ENCODE results near the gene LBHD2. TPM values are rescaled to one million over a fixed set of nuclear protein-coding genes. Genes with fewer than 3 reads are reported as not detected.

Gene LBHD2
- total and polyA plus RNA-seq, 2 of the 13 experiments (the other 11 are each of a cell fraction or from before 2014, with no cell fraction given), result 0.67 to 1.00 TPM

DNA sequence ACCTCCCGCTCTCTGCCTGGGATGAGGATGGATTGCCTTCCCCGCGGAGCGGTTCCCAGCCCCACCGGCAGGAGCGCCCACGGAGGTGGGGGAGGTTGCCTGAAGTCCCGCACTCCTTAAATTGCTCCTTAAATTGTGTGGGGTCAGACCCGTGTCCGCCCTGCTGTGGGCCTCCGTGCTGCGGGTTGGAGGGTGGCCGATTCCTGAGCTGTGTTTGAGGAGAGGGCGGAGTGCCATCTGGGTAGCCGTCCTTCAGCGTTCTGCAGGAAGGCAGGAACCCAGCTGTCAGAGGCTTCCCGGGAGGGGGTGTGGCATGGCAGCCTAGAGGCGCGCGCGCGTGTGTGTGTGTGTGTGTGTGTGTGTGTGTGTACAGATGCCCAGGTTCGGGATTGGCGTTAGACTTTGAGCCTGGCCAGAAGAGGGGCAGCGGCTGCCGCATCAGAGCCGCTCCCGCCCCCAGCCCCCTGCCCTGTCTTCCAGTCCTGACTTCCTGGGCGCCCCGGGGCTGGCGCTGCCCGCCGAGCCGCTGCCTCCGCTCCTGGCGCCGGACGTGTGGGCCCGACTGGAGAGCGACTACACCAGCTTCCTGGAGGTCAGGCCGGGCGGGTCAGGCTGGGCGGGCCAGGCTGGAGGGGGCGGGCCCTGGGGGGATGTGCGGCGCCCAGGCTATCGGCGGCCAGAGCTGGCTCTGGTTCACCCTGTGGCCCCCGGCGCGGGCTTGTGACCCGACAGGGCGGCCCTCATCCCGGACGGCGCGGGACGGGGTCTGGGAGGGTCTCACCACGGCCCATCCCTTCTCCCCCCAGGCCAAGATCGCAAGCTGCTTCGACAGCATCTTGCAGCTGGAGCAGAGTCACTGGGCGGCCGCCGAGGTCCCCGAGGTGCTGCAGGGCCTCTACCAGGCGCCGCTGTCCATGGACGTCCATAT, 19.7 kb downstream of the LBHD2 start (continued):
- TF ChIP-seq ZFP62 (CRISPR knock-in tag; IDR thresholded peaks at IDR 0.05), result no peak
- peak; percentile 62; the same call in 1 of the 2 replicates for TF ChIP-seq HNF4G (IDR thresholded peaks at IDR 0.05; ENCODE audit: borderline replicate concordance, low read depth, low read length)
- no peak; the same call in none of the 2 replicates for TF ChIP-seq HNF4G (CRISPR knock-in tag; IDR thresholded peaks at IDR 0.05; ENCODE audit: borderline replicate concordance, low read depth)
- TF ChIP-seq ZNF607 (CRISPR knock-in tag; IDR thresholded peaks at IDR 0.05; ENCODE audit: borderline replicate concordance), result peak; percentile 24; the same call in 1 of the 2 replicates
- no peak; the same call in 1 of the 2 replicates for TF ChIP-seq ZNF101 (CRISPR knock-in tag; IDR thresholded peaks at IDR 0.05; ENCODE audit: borderline replicate concordance, low read depth)
- TF ChIP-seq, protein P1, sequence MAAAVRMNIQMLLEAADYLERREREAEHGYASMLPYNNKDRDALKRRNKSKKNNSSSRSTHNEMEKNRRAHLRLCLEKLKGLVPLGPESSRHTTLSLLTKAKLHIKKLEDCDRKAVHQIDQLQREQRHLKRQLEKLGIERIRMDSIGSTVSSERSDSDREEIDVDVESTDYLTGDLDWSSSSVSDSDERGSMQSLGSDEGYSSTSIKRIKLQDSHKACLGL (CRISPR knock-in tag; IDR thresholded peaks at IDR 0.05), result no peak
- TF ChIP-seq ZKSCAN8 (CRISPR knock-in tag; IDR thresholded peaks at IDR 0.05; ENCODE audit: borderline replicate concordance), result peak; percentile 43; the same call in 1 of the 2 replicates
- TF ChIP-seq SNAPC4 (CRISPR knock-in tag; IDR thresholded peaks at IDR 0.05), result 0 out of 2 replicates have a peak, but pooled peaks have one; percentile 52
- peak; percentile 47; the same call in 1 of the 2 replicates for TF ChIP-seq MEIS1 (CRISPR knock-in tag; IDR thresholded peaks at IDR 0.05; ENCODE audit: borderline replicate concordance)
- TF ChIP-seq ZNF282 (IDR thresholded peaks at IDR 0.05; ENCODE audit: partially characterized antibody), result no peak
- 0 out of 2 replicates have a peak, but pooled peaks have one; percentile 28 for TF ChIP-seq ZNF576 (CRISPR knock-in tag; IDR thresholded peaks at IDR 0.05)
- TF ChIP-seq, protein P2, sequence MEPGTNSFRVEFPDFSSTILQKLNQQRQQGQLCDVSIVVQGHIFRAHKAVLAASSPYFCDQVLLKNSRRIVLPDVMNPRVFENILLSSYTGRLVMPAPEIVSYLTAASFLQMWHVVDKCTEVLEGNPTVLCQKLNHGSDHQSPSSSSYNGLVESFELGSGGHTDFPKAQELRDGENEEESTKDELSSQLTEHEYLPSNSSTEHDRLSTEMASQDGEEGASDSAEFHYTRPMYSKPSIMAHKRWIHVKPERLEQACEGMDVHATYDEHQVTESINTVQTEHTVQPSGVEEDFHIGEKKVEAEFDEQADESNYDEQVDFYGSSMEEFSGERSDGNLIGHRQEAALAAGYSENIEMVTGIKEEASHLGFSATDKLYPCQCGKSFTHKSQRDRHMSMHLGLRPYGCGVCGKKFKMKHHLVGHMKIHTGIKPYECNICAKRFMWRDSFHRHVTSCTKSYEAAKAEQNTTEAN (CRISPR knock-in tag; conservative IDR thresholded peaks at IDR 0.05), result peak; percentile 69
- TF ChIP-seq FOXK1 (CRISPR knock-in tag; IDR thresholded peaks at IDR 0.05; ENCODE audit: borderline replicate concordance, low read depth), result peak; percentile 22; the same call in 1 of the 2 replicates
- TF ChIP-seq ARHGAP35 (CRISPR knock-in tag; IDR thresholded peaks at IDR 0.05; ENCODE audit: borderline replicate concordance), result no peak; the same call in 1 of the 2 replicates
- TF ChIP-seq, protein P3, sequence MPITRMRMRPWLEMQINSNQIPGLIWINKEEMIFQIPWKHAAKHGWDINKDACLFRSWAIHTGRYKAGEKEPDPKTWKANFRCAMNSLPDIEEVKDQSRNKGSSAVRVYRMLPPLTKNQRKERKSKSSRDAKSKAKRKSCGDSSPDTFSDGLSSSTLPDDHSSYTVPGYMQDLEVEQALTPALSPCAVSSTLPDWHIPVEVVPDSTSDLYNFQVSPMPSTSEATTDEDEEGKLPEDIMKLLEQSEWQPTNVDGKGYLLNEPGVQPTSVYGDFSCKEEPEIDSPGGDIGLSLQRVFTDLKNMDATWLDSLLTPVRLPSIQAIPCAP (CRISPR knock-in tag; IDR thresholded peaks at IDR 0.05; ENCODE audit: low read depth), result no peak
- TF ChIP-seq ZNF598 (CRISPR knock-in tag; IDR thresholded peaks at IDR 0.05; ENCODE audit: borderline replicate concordance), result 0 out of 2 replicates have a peak, but pooled peaks have one; percentile 11
- peak; percentile 84 for TF ChIP-seq ZBTB34 (CRISPR knock-in tag; IDR thresholded peaks at IDR 0.05)
